ENCODE data around the gene PAPPA. TPM values are rescaled to one million over a fixed set of nuclear protein-coding genes. Genes with fewer than 3 reads are reported as not detected.

The PAPPA gene
- total RNA-seq, 3 donors from 2014 or later = 0.61 to 2.5 (median 1.9) TPM

GRCh38 chr9:116271991-116272390 lies 118.4 kb downstream of the PAPPA start:
- no peaks in the 10 kb centered on the region for H3K9me3 ChIP-seq
- no peak for TF ChIP-seq CTCF (IDR thresholded peaks at IDR 0.05)
- ATAC-seq (no peak), DNase-seq (no peak)
- intact Hi-C loops (cut with DNase I, micrococcal nuclease) = no loop called here
- H3K4me3 ChIP-seq = no peak overlapping the region
- H3K36me3 ChIP-seq (ENCODE audit: low read depth) = no peaks in the 10 kb centered on the region
- no peaks in the 10 kb centered on the region for H3K4me1 ChIP-seq (ENCODE audit: low read depth)

GRCh38 chr9:116274293-116274692 lies 120.7 kb downstream of the PAPPA start:
- H3K4me3 ChIP-seq = no peak overlapping the region
- ATAC-seq = no peak
- no peak for DNase-seq
- no peaks in the 10 kb centered on the region for H3K4me1 ChIP-seq (ENCODE audit: low read depth)
- intact Hi-C loops (cut with DNase I, micrococcal nuclease) = no loop called here
- no peaks in the 10 kb centered on the region for H3K9me3 ChIP-seq
- no peaks in the 10 kb centered on the region for H3K36me3 ChIP-seq (ENCODE audit: low read depth)
- TF ChIP-seq CTCF (IDR thresholded peaks at IDR 0.05) = no peak

- Histone ChIP-seq H3K9me3 (no peaks in the 10 kb centered on the region), H3K4me1 (ENCODE audit: low read depth) (no peaks in the 10 kb centered on the region), H3K4me3 (no peak overlapping the region), H3K36me3 (ENCODE audit: low read depth) (no peaks in the 10 kb centered on the region)
- DNase-seq (no peak), ATAC-seq (no peak)
- intact Hi-C loops (cut with DNase I, micrococcal nuclease) = no loop called here
- TF ChIP-seq CTCF (IDR thresholded peaks at IDR 0.05) = no peak
Observed at GRCh38 chr9:116275418-116276195, 122.0 kb downstream of the PAPPA start.

- Histone ChIP-seq H3K9me3 (no peaks in the 10 kb centered on the region), H3K36me3 (ENCODE audit: low read depth) (no peaks in the 10 kb centered on the region), H3K4me3 (no peak overlapping the region), H3K4me1 (ENCODE audit: low read depth) (no peaks in the 10 kb centered on the region)
- DNase-seq (no peak), ATAC-seq (no peak)
- TF ChIP-seq CTCF (IDR thresholded peaks at IDR 0.05) = no peak
- intact Hi-C loops (cut with DNase I, micrococcal nuclease) = no loop called here
Observed at GRCh38 chr9:116276196-116276493, 122.6 kb downstream of the PAPPA start.

- TF ChIP-seq CTCF (IDR thresholded peaks at IDR 0.05) = no peak
- ATAC-seq (no peak), DNase-seq (no peak)
- Histone ChIP-seq H3K36me3 (ENCODE audit: low read depth) (no peaks in the 10 kb centered on the region), H3K9me3 (no peaks in the 10 kb centered on the region), H3K4me1 (ENCODE audit: low read depth) (no peaks in the 10 kb centered on the region), H3K4me3 (no peak overlapping the region)
- intact Hi-C loops (cut with DNase I, micrococcal nuclease) = no loop called here
Observed at GRCh38 chr9:116276651-116277121, 123.1 kb downstream of the PAPPA start.
